Measurements from ENCODE around the gene SLC38A4.

GRCh38 chr12:46835785-46836184 is 10.0 kb upstream of the SLC38A4 start:
- TF ChIP-seq EZH2 (IDR thresholded peaks at IDR 0.05) = no peak
- TF ChIP-seq POLR2AphosphoS5 (IDR thresholded peaks at IDR 0.05; ENCODE audit: borderline replicate concordance, low read depth, low read length) = no peak
- no peak for TF ChIP-seq FOXP2 (optimal IDR thresholded peaks at IDR 0.05; ENCODE audit: control extremely low read depth, extremely low read length, insufficient read depth)

Data from SK-N-MC (cell line).